Fibroblast of lung (primary cell): Measurements from ENCODE around the gene INPP5A. TPM values are rescaled to one million over a fixed set of nuclear protein-coding genes. Genes with fewer than 3 reads are reported as not detected.

Source experiments
- DNase-seq, 2 donors: peaks; one replicate each; pipeline versions ENCODE4 v3.0.0 to v3.0.0-alpha.2; 2010; ENCODE audit warnings: low read depth in 2 of 2
- H2AFZ ChIP-seq: 2 replicates; pipeline ENCODE4 v1.5.1; 2012; ENCODE audit warnings: low read length, control low read depth, inconsistent platforms
- H3K27ac ChIP-seq: 2 replicates; pipeline ENCODE4 v1.5.1; 2011; ENCODE audit warnings: low read length, control low read depth; ENCODE audit not compliant: insufficient read depth
- H3K27me3 ChIP-seq: 2 replicates; pipeline ENCODE4 v1.5.1; 2011; ENCODE audit warnings: mild to moderate bottlenecking, low read length; ENCODE audit not compliant: control insufficient read depth, insufficient read depth
- H3K36me3 ChIP-seq: 2 replicates; pipeline ENCODE4 v1.5.1; 2011; ENCODE audit warnings: low read length; ENCODE audit not compliant: control insufficient read depth, insufficient read depth
- H3K4me1 ChIP-seq: 2 replicates; pipeline ENCODE4 v1.5.1; 2011; ENCODE audit warnings: low read length; ENCODE audit not compliant: control insufficient read depth, insufficient read depth; ENCODE audit errors: extremely low read depth
- H3K4me2 ChIP-seq: 2 replicates; pipeline ENCODE4 v1.5.1; 2011; ENCODE audit warnings: low read length, control low read depth; ENCODE audit not compliant: insufficient read depth; ENCODE audit errors: extremely low read depth
- H3K4me3 ChIP-seq, 4 experiments: fragments of 200-600 bp in 1 of 4; sonication (generic) in 1 of 4; replicated peaks in 1 of 4; 2 replicates each; pipeline ENCODE4 v1.5.1; 2011 to 2016; ENCODE audit warnings: low read length in 4 of 4, low read depth in 3 of 4, mild to moderate bottlenecking in 3 of 4, control low read depth in 2 of 4, inconsistent platforms in 1 of 4, mixed read lengths in 1 of 4; ENCODE audit not compliant: insufficient read depth in 1 of 4; ENCODE audit errors: control extremely low read depth in 1 of 4
- H3K79me2 ChIP-seq: 2 replicates; pipeline ENCODE4 v1.5.1; 2012; ENCODE audit warnings: mild to moderate bottlenecking, low read length, inconsistent platforms; ENCODE audit not compliant: control insufficient read depth, insufficient read depth
- H3K9ac ChIP-seq: 2 replicates; pipeline ENCODE4 v1.5.1; 2011; ENCODE audit warnings: mild to moderate bottlenecking, low read length, control low read depth; ENCODE audit not compliant: insufficient read depth
- H3K9me3 ChIP-seq: 2 replicates; pipeline ENCODE4 v1.5.1; 2012; ENCODE audit warnings: low read depth, low read length; ENCODE audit not compliant: control insufficient read depth, insufficient read depth
- H4K20me1 ChIP-seq: 2 replicates; pipeline ENCODE4 v1.5.1; 2011; ENCODE audit warnings: low read length; ENCODE audit not compliant: control insufficient read depth, insufficient read depth; ENCODE audit errors: extremely low read depth
- EZH2 ChIP-seq: IDR thresholded peaks from 2 replicates; pipeline ENCODE4 v1.5.1; 2012; ENCODE audit warnings: low read length, control low read depth, mild to moderate bottlenecking; ENCODE audit errors: missing control alignments
- polyA plus RNA-seq, 2 donors: library from polyadenylated mRNA; depleted of rRNA in 1 of 2; stranded (reverse) in 1 of 2; unstranded in 1 of 2; fragments of >200 nt; gene quantifications; 2 replicates each; pipeline ENCODE4 v1.2.1, GENCODE V29; 2011 to 2012; ENCODE audit warnings: missing spikeins in 1 of 2
- total RNA-seq: library from RNA; depleted of rRNA; stranded (reverse); fragments of >200 nt; gene quantifications from 2 replicates; pipeline ENCODE4 v1.2.1, GENCODE V29; 2014
- TF ChIP-seq, protein P1 (sequence below), 2 donors: IDR thresholded peaks in 1 of 2; conservative IDR thresholded peaks in 1 of 2; 1 replicate in 1 of 2; 2 replicates in 1 of 2; pipeline ENCODE4 v1.5.1; 2011 to 2012; ENCODE audit warnings: low read length in 2 of 2, control low read depth in 1 of 2, inconsistent platforms in 1 of 2, low read depth in 1 of 2, mild to moderate bottlenecking in 1 of 2

INPP5A gene
- total and polyA plus RNA-seq, 2 donors (not counting 1 experiment from before 2014, with no cell fraction given) = 24.6 to 39.9 TPM

DNA sequence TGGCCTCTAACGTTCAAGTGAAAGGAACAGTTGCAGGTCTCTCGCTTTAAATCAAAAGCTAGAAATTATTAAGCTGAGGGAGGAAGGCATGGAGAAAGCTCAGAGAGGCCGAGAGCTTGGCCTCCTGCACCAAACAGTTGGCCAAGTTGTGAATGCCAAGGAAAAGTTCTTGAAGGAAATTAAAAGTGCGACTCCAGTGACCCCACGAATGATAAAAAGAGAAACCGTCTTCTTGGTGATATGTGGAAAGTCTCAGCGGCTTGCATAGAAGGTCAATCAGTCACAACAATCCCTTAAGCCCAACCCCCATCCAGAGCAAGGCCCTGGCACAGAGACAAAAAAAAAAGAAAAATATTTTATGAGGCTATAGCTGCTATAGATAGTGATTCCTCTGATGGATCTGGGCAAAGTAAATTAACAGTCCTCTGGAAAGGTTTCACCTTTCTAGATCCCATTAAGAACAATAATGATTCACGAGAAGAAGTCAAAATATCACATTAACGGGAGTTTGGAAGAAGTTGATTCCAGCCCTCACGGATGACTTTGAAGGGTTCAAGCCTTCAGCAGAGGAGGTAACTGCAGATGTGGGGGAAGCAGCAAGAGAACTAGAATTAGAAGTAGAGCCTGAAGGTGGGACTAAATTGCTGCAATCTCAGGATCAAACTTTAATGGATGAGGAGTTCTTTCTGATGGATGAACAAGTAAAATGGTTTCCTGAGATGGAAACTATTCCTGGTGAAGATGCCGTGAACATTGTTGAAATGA, 42.5 kb upstream of the INPP5A start:
- H3K27ac ChIP-seq = no peak overlapping the region
- H3K9me3 ChIP-seq = no peaks in the 10 kb centered on the region
- no peaks in the 10 kb centered on the region for H3K36me3 ChIP-seq
- H3K9ac ChIP-seq = no peak overlapping the region
- H3K4me2 ChIP-seq = no peak overlapping the region
- no peaks in the 10 kb centered on the region for H4K20me1 ChIP-seq
- H3K4me3 ChIP-seq = no peak overlapping the region
- H2AFZ ChIP-seq = no peak overlapping the region
- no peak for DNase-seq
- TF ChIP-seq, protein P1, sequence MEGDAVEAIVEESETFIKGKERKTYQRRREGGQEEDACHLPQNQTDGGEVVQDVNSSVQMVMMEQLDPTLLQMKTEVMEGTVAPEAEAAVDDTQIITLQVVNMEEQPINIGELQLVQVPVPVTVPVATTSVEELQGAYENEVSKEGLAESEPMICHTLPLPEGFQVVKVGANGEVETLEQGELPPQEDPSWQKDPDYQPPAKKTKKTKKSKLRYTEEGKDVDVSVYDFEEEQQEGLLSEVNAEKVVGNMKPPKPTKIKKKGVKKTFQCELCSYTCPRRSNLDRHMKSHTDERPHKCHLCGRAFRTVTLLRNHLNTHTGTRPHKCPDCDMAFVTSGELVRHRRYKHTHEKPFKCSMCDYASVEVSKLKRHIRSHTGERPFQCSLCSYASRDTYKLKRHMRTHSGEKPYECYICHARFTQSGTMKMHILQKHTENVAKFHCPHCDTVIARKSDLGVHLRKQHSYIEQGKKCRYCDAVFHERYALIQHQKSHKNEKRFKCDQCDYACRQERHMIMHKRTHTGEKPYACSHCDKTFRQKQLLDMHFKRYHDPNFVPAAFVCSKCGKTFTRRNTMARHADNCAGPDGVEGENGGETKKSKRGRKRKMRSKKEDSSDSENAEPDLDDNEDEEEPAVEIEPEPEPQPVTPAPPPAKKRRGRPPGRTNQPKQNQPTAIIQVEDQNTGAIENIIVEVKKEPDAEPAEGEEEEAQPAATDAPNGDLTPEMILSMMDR (conservative IDR thresholded peaks at IDR 0.05 in 1 of 2, IDR thresholded peaks at IDR 0.05 in 1 of 2; ENCODE audit: low read depth in 1 of 2, low read length in 2 of 2) = no peak
- no peak for TF ChIP-seq EZH2
- H3K79me2 ChIP-seq = no peaks in the 10 kb centered on the region
- no peaks in the 10 kb centered on the region for H3K4me1 ChIP-seq
- H3K27me3 ChIP-seq = peaks cover 19% of the 10 kb centered on the region

DNA sequence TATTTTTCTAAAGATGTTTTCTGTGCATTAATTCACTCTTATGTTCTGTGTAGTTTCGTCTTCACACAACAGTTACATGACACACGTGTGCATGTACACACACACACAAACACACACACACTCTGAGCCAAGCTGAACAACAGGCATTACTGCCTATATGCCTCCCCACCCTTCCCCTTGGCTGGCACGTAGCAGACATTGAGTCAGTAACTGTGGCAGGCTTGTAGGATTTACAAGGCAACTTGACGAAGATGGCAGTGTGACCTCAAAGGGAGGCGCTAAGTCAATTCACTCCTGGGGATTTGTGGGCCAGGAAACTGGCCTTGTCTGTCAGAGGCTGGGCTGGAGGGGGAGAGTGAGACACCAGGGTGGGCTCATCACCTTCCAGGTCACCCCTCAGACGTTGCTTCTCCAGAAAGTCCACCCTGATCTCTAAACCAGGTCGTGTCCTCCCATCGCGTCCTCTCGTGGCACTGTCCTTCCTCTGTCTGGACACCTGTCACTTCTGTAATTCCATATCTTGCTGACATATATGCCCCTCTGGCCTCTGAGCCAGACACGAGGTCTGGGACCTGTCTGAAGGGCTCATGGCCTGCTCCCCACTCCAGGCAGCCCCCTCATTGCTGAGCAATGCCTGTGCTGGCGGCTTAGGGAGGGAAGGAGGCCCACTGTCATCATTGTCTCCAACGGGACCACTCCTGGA, 41.1 kb upstream of the INPP5A start:
- Histone ChIP-seq H3K36me3 (no peaks in the 10 kb centered on the region), H3K79me2 (no peaks in the 10 kb centered on the region), H3K4me2 (no peak overlapping the region), H3K9ac (no peak overlapping the region), H3K4me1 (no peaks in the 10 kb centered on the region), H2AFZ (no peak overlapping the region), H3K9me3 (no peaks in the 10 kb centered on the region), H3K27ac (no peak overlapping the region), H3K27me3 (peaks cover 23% of the 10 kb centered on the region), H4K20me1 (no peaks in the 10 kb centered on the region), H3K4me3 (no peak overlapping the region)
- DNase-seq = no peak
- TF ChIP-seq EZH2 = no peak
- TF ChIP-seq, protein P1 (conservative IDR thresholded peaks at IDR 0.05 in 1 of 2, IDR thresholded peaks at IDR 0.05 in 1 of 2; ENCODE audit: low read depth in 1 of 2, low read length in 2 of 2) = no peak

DNA sequence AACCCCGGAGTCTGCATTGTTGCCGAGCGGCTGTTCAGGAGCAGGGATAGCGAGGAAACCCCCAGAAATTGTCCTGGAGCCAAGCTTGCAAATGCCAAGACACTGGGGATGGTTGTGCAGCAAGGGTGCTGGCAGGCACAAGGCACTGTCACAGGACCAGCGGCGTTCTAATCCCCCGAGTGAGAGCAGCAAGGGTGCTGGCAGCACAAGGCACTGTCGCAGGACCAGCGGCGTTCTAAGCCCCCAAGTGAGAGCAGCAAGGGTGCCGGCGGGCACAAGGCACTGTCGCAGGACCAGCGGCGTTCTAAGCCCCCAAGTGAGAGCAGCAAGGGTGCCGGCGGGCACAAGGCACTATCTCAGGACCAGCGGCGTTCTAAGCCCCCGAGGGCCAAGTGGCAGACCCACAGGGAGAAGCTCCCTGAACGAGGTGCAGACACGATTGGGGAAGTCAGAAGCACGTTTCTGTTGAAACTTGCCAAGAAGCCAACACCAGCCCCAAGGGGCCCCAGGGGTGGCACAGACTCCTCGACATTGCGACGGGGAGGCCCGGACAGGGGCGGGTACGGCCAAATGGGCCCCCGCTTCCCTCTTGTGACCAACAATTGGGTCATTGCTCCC, 40.4 kb upstream of the INPP5A start:
- Histone ChIP-seq H3K9me3 (no peaks in the 10 kb centered on the region), H3K79me2 (no peaks in the 10 kb centered on the region), H3K27me3 (peaks cover 23% of the 10 kb centered on the region), H3K4me2 (no peak overlapping the region), H3K27ac (no peak overlapping the region), H3K9ac (no peak overlapping the region), H4K20me1 (no peaks in the 10 kb centered on the region), H2AFZ (no peak overlapping the region), H3K36me3 (no peaks in the 10 kb centered on the region), H3K4me1 (no peaks in the 10 kb centered on the region), H3K4me3 (no peak overlapping the region)
- no peak for DNase-seq
- TF ChIP-seq, protein P1 (conservative IDR thresholded peaks at IDR 0.05 in 1 of 2, IDR thresholded peaks at IDR 0.05 in 1 of 2; ENCODE audit: low read depth in 1 of 2, low read length in 2 of 2) = no peak
- no peak for TF ChIP-seq EZH2
